GM10266 (cell line): ENCODE data around the gene KCND2.
A peak's percentile ranks its signal among the peaks of the same experiment; 100 is the strongest.

Experiments used
- DNase-seq: peaks from one replicate; pipeline ENCODE4 v3.0.0; 2012; ENCODE audit errors: extremely low spot score
- TF ChIP-seq, protein P1 (sequence below): IDR thresholded peaks from 2 replicates; pipeline ENCODE4 v1.5.1; 2012; ENCODE audit warnings: mild to moderate bottlenecking, low read depth; ENCODE audit not compliant: control insufficient read depth, insufficient read depth; ENCODE audit errors: missing control alignments

KCND2 gene

DNA sequence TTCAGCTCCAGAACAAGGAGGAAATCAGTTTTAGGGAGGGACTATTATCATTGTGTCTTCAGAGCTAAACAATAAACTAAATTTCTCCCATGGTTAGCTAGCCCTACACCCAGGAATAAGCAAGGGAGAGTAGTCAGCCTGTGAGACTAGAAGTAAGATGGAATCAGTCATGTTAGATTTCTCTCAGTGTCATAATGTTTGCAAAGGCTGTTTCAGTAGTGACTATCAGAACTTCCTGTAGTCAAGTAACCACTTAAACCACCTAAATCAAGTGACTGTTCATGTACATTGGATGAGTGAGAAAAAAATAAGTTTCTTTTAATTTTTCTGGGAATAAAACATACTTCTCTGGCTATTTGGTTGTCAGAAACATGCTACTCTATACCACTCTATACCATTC, 121.6 kb downstream of the KCND2 start:
- no peak for DNase-seq
- TF ChIP-seq, protein P1, sequence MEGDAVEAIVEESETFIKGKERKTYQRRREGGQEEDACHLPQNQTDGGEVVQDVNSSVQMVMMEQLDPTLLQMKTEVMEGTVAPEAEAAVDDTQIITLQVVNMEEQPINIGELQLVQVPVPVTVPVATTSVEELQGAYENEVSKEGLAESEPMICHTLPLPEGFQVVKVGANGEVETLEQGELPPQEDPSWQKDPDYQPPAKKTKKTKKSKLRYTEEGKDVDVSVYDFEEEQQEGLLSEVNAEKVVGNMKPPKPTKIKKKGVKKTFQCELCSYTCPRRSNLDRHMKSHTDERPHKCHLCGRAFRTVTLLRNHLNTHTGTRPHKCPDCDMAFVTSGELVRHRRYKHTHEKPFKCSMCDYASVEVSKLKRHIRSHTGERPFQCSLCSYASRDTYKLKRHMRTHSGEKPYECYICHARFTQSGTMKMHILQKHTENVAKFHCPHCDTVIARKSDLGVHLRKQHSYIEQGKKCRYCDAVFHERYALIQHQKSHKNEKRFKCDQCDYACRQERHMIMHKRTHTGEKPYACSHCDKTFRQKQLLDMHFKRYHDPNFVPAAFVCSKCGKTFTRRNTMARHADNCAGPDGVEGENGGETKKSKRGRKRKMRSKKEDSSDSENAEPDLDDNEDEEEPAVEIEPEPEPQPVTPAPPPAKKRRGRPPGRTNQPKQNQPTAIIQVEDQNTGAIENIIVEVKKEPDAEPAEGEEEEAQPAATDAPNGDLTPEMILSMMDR, result no peak

DNA sequence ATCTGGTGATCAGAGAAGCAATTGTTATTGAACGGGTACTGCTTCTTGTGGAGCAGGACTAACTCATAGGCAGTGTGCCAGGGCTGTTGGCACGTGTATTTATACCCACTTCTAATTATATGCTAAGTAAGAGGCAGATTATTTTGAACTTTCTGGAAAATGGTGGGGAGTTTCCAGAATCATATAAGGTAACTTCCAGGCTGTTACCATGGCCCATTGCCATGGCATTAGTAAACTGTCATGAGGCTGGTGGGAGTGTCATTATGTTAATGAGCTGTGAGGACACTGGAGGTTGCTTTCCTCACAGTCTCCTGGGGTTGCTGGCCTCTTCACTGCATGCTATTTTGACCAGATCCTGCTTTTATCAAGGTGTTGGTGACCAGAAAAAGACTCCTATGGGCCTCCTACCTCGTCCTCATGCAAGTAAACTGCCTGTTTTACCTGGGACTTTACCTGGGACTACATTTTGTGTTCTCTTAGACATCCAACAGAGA, 122.6 kb downstream of the KCND2 start:
- peak; percentile 30 for DNase-seq
- TF ChIP-seq, protein P1, result no peak

DNA sequence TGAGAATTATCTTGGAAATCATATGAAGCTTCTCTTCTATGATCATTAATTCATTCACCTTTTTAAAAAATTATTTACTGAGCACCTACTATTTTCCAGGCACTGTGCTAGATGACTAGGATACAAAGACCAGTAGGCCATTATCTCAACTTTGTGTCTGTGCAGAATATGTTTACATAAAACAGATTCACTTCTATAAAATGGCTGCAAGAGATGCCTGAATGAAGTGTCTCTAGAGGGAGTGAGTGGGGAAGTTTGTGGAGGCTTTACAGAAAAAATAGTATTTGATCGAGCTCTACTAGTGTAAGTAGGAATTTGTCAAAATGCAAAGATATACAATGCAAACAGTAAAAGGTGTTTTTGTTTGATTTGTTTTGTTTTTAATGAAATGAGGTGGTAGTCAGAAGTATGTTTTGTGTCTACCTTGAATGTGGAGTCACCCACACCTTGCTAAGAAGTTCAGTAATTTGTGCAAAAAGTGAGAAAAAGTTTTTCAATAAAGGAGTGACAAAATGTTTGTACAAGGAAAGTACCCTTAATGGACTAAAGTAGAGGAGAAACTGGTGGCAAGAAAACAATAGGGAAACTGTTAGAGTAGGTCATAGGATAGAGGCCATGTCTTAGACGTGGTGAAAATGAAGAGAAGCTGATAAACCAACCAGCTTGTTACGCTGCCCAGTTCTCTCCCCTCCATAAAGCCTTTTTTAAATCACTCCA, 125.5 kb downstream of the KCND2 start:
- TF ChIP-seq, protein P1, result no peak
- DNase-seq, result no peak

DNA sequence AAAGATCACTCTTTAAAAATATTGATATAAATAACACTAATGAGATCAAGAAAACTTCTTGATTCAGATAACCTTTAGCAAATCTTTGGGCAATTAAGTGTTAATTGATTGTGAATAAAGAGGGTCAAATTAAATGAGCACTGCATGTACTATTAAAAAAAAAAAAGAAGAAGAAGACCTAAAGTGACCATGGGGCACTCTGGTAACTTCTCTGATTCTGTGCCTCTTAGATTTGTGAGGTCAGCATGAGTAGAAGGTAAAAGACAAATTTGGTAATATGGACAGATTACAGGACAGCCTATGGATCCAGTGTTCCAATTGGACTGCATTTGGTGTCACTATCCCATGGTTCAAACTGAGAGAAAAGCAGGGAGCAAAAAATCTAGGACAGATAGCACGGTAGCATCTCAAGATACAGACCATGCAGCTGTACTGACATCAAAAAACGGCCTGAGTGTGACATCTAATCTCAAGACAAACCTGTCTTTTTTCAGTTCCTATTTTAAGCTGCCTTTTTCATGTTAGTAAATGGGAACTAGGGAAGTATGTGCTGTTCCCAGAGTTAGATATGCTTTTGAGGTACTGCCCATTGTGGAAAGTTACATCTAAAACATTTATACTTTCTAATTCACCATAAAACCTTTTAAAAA, 128.0 kb downstream of the KCND2 start:
- no peak for DNase-seq
- TF ChIP-seq, protein P1, result no peak

DNA sequence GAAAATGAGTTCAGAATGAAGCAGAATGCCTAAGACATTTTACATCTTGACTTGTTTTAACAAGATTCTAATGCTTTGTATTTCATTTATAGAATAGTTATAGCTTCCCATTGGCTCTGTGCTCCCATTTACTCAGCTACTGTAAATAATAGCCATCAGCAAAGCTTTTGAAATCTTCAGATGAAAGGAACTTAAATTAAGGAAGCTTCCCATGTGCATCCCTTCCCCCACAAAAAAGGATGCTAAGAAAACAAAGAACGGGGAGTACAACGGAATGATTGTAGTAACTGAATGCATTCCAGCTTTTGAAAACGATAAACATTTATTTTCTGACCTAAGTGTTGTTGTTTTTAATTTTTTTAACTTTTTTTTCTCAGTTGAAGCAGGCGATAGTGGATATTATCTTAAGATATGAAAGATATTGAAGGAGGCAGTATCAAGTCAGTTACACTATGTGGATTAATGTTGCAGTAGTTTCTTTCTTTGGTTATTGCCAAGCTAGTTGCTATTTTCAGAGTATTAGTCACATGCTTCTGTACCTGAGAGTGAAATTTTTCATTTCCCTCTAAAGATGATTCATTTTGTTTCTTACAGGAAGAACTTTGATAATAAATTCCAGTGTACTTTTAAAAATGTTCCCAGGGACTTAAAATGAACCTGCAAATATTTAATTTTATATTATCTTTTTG, 129.2 kb downstream of the KCND2 start:
- DNase-seq, result no peak
- TF ChIP-seq, protein P1, result no peak

DNA sequence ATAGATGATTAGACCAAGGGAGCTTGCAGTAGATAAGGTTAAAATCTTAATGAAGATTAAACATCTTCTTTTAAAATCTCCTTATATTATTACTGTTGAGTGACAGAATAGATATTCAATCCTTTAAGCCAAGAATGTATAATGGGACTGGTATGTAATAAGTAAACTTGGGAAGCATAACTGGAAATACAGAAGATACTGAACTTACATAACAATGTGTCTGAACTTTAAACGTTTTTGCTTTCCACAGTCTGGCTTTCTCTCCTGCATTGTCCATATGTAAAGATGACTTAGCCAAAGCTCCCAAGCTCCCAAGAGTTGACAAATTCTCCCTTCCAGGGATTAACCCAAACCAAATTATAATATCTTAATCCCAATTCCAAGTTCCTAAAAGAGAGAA, 129.8 kb downstream of the KCND2 start:
- TF ChIP-seq, protein P1, result no peak
- DNase-seq, result no peak

DNA sequence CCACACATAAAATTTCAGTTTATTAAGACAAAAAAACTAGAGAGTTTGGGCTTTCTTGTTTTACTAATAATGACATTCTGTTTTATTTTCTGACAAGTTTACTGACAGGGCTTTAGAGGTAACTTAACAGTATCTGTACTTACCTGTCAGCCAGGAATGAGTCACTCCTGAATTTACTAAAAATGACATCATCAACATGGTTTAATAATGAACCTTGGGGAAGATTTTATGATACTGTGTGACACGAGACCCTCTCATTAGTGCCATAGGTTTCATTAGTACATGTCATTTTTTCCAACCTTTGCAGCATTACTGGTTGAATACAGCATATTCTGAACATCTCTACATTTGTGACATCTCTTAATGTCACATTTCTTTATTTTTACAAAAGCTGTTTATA, 131.1 kb downstream of the KCND2 start:
- TF ChIP-seq, protein P1, result no peak
- no peak for DNase-seq
